Testis (tissue), 2 donors: ENCODE measurements around the gene ITGA6.

Source experiments
- CTCF ChIP-seq, 3 experiments: fragments of 450-650 bp in 2 of 3; fragments of 200-600 bp in 1 of 3; sonication (generic) in 1 of 3; IDR thresholded peaks; one replicate each; pipeline ENCODE4 v1.5.1; 2016 to 2019; ENCODE audit warnings: antibody characterized with exemption in 3 of 3, mild to moderate bottlenecking in 2 of 3, moderate library complexity in 1 of 3
- POLR2A ChIP-seq: fragments of 450-650 bp; IDR thresholded peaks from one replicate; pipeline ENCODE4 v1.6.1; 2017; ENCODE audit warnings: antibody characterized with exemption, mild to moderate bottlenecking, moderate library complexity

- TF ChIP-seq CTCF (IDR thresholded peaks at IDR 0.05) (no peak), POLR2A (no peak)
These were observed 112.4 kb downstream of the ITGA6 start for GRCh38 chr2:172539767-172540166.
